ENCODE results near the gene DDX3X.
"Not testable (repeated sequence)": the region's sequence is repeated elsewhere in the genome, so short reads cannot be mapped to it uniquely, and the experiment has no call there.

Gene DDX3X

GRCh38 chrX:41332005-41332404 is 2.0 kb upstream of the DDX3X start:
- DNase-seq = no peak

DNA sequence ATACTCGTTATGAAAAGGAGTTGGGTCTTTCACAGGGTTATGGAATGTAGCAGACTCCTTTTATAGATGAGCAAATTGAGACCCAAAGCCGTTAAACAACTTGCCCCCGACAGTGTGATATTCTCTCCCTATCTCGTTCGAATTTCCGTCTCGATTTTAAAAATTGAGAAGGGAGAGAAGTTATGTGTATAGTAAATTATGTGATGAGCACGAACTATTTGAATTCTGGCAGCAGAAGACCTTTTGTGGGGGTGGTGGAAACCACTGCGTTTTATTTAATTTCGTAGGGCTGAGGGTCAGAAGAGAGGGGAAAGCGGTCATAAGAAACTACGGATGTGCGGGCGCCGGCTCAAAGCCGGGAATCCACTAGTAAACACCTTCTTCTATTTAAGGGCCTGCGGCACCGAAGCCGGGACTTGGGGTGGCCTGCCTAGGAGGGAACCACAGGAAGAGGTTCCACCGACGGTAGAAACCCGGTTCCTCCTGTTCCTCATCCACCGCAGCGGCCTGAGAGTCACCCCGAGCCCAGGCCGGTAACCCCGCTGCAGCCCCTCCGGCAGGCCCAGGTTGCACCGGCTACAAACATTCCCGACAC is 1.5 kb upstream of the DDX3X start:
- no peak for DNase-seq

- peak; percentile 94 for DNase-seq
Measured at GRCh38 chrX:41333003-41333743, 789 bp upstream of the DDX3X start.

DNA sequence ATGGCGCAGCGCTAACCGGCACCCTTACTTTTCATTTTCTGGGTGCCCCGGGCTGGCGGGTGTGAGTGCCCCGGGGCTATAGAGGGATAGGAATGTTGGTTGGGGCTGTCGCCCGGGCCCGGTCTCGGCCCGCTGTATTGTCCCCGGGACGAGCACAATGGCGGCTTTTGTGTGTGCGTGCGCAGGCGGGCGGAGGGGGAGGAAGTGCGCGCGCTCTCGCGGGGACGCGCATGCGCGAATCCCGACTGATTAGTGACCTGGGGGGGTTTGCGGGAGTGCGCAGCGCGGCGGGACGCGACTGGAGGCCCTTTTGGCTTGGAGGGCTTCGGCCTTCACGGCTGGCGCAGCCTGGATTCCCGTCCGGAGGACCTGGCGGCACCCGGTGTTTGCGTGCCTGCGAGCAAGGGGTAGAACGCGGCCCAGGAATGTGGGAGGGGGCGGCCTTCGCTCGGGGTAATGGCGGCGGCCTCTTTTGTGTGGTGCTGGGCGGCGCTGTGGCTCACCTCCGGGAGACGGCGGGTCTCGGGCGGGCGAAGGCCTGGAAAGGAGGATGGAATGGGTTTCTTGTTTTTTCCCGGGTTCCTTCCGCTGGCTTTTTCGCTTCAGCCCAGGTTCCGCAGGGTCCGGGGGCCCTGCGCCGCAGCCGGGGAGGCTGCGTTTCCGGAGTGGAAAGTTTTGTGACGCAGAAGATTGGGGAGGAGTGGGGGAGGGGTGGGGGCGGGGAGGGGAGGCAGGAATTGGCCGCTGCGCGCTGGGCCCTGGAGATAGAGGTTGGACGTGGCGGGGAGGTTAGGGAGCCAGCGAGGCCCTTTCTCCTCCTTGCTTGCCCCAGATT is 618 bp downstream of the DDX3X start:
- DNase-seq = peak; percentile 83

GRCh38 chrX:41335198-41335957 is 1.4 kb downstream of the DDX3X start:
- DNase-seq = no peak

- no peak for DNase-seq
Measured at GRCh38 chrX:41335958-41336331, 2.0 kb downstream of the DDX3X start.

GRCh38 chrX:41336447-41336846 is 2.5 kb downstream of the DDX3X start:
- DNase-seq = no peak

DNA sequence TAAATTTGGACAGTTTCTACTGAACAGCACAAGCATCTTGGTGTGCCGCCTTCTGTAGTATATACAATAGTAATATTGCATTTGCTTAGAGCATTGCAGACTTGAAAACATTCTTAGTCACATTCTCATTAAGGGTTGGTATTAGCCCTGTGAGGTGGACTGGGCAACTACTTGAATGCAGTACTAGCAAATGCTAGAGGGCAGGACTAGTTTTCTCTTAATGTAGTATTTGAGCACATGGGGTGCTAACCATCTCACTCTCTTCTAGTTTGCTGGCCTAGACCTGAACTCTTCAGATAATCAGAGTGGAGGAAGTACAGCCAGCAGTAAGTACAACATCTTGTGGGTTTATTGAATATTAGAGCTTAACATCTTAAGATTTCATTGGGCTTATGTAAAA is 3.2 kb downstream of the DDX3X start:
- DNase-seq = no peak

DNA sequence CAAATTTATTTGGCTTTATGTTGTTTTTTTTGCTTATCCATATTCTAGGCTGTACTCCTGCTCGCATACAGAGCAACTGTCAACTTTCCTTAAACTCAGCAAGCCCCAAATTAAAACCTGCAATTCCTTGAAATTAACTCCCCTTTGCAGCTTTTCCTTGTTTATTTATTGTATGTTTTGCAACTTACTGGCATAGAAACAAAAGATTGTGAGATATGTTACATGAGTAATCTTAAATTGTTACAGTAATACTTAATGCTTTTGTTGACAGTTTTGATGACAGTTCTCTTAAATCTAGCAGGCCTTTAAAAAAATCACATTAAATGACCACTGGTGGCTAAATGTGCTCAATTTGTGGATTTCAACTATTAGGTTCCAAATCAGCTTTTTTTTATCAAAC is 4.5 kb downstream of the DDX3X start:
- no peak for DNase-seq

GRCh38 chrX:41339148-41339547 is 5.2 kb downstream of the DDX3X start:
- no peak for DNase-seq

DNA sequence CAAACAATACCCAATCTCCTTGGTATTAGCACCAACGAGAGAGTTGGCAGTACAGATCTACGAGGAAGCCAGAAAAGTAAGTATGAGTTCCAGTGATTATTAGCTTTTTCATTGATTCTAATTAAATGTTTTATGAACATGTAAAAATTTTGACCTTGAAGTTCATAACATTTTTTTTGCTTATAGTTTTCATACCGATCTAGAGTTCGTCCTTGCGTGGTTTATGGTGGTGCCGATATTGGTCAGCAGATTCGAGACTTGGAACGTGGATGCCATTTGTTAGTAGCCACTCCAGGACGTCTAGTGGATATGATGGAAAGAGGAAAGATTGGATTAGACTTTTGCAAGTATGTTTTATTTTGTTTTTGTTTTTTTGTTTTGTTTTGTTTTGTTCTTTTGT is 10.1 kb downstream of the DDX3X start:
- DNase-seq = no peak

- no peak for DNase-seq
Measured at GRCh38 chrX:41347186-41347585, 13.2 kb downstream of the DDX3X start.

DNA sequence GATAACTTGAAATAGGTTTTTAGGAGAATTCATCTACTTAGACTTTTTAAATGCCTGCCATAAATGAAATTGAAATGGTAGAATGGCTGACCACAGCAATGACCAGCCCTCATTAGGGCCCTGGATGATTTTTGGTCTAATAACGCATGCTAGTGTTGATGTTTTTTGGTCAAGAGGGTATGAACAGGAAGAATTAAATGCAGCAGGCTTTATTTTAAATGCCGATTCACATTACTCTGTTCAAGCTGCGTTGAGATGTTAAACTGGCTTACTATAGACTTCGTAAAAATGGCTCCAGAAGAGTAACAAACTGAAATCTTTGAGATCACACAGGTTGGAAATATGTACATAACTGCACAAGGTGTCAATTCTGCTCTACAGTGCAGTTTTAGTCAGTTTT is 14.6 kb downstream of the DDX3X start:
- DNase-seq = no peak

- no peak for DNase-seq
Measured at GRCh38 chrX:41350150-41350975, 16.4 kb downstream of the DDX3X start.

- no peak for DNase-seq
Measured at GRCh38 chrX:41350976-41351569, 17.1 kb downstream of the DDX3X start.

DNA sequence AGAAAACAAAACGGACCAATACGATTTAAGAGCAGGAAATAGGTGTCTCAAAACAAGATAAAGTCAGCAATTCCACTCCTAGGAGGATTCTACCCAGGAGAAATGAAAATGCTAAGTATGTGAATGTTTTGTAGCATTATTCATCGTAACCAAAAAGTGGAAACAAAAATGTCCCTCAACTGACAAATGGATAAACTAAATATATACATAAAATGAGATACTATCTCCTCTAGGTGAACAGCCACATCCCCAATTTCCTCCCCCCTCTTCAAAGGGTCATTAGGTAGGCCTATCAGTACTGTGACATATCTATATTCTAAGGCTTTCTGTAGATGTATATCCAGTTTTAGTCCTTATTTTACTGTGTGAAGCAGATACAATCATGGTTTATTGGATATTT is 18.0 kb downstream of the DDX3X start:
- DNase-seq = no peak

DNA sequence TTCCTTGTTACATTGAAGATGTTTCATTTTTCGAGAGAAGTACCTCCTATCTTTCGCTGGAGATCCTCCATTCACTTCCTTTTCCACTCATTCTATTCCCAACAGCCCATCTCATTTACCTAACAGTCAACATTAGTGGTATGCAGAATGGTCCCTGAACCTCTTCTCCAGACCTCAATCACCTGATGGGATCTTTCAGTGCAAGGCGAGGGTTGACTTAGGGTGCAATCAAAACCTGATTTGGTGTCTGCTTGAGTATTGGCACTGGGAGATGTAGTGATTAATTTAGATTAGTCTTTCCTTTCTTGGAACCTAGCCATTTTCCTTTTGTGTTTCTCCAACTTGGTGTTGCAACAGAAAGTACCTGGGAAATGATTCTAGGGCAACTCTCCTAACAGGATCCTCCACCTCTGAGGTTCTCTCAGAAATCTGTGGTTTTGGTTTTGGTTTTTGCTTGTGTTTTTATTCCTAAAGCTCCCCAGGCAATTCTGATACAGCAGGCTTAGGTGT is 18.4 kb downstream of the DDX3X start:
- DNase-seq = no peak

DNA sequence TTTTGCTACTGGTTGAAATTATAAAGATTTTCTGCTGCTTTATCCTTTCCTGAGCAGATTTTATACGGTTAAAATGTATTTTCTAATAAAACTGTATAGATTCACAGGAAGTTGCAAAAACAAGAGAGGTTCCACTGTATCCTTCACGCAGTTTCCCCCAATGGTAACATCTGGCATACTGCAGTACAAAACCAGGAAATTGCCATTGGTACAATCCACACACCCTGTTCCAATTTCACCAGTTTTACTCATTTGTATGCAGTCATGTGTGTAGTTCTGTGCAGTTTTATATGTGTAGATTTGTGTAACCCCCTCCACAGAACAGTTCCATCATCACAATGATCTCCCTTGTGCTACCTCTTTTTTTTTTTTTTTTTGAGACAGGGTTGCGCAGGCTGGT is 20.0 kb downstream of the DDX3X start:
- no peak for DNase-seq

DNA sequence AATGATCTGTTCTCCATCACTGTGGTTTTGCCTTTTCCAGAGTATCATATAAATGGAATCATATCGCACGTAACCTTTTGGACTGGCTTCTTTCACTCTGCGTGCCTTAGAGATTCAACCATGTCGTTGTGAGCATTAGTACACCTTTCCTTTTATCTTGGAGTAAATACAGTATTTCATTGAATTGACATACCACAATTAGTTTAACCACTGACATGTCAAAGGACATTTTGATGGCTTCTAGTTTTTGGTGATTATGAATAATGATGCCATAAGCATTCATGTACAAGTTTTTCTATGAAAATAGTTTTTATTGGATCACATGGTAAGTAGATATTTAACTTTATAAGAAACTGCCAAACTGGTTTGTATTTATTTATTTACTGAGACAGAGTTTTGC is 35.2 kb downstream of the DDX3X start:
- no peak for DNase-seq

- DNase-seq = not testable (repeated sequence)
Measured at GRCh38 chrX:41371575-41371974, 37.6 kb downstream of the DDX3X start.

DNA sequence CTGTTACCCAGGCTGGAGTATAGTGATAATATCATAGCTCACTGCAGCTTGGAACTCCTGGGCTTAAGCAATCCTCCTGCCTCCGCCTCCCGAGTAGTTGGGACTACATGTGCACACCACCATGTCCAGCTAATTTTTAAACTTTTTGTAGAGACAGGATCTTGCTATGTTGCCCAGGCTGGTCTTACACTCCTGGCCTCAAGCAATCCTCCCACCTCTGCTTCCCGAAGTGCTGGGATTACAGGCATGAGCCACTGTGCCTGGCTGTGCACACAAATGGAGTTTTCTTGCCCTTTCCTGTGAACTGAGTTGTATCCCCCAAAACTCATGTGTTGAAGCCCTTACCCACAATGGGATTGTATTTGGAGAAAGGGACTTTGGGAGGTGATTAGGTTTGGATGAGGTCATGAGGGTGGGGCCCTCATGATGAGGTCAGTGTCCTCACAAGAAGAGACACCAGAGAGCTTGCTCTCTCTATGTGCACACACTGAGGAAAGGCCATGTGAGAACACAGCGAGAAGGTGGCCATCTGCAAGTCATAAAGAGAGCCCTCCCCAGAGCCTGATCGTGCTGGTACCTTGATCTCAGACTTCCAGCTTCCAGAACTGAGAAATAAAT is 40.1 kb downstream of the DDX3X start:
- no peak for DNase-seq
